HCT116 (cell line): ENCODE data around the gene EFCAB13. TPM values are rescaled to one million over a fixed set of nuclear protein-coding genes. Genes with fewer than 3 reads are reported as not detected.
"Not testable (repeated sequence)": the region's sequence is repeated elsewhere in the genome, so short reads cannot be mapped to it uniquely, and the experiment has no call there.

Source experiments
- ATAC-seq: fragments of 200-7000 bp; cut with Tn5 transposase; 2 replicates; pipeline ENCODE4 v1.9.1; 2020; ENCODE audit warnings: mild to moderate bottlenecking, moderate library complexity
- BruUV-seq: library from RNA; stranded (reverse); fragments of 400-500 nt; replicated peaks from 2 replicates; lab custom pipeline; 2021; lab: Mats Ljungman, UMichigan
- CTCF ChIA-PET: fragments of 300-600 bp; sonication (Branson Sonifier 250); formaldehyde crosslinking; loops from one replicate; lab custom pipeline; 2021; ENCODE audit warnings: antibody characterized with exemption; lab: Charles Lee
- POLR2A ChIA-PET: fragments of 300-600, 350-600 bp; sonication (Branson Sonifier 250); formaldehyde crosslinking; loops from one replicate; lab custom pipeline; 2021; ENCODE audit warnings: antibody characterized with exemption; lab: Charles Lee
- RAD21 ChIA-PET, 2 experiments: fragments of 300-600 bp; sonication (Branson Sonifier 250); formaldehyde crosslinking; loops; one replicate each; lab custom pipeline; 2023; ENCODE audit warnings: low total read pairs in 2 of 2; ENCODE audit not compliant: uncharacterized antibody in 2 of 2, unreplicated experiment in 2 of 2, low non-redundant PET in 1 of 2; lab: Charles Lee
- DNase-seq: peaks from one replicate; pipeline ENCODE4 v3.0.0-alpha.2; 2010; ENCODE audit warnings: low read depth, low spot score
- H2AFZ ChIP-seq: fragments of 200-600 bp; shearing (Covaris generic), sonication (generic); 2 replicates; pipeline ENCODE4 v1.6.1; 2017; ENCODE audit warnings: low read depth, mixed run types, mixed read lengths, antibody characterized with exemption, low read length; ENCODE audit not compliant: poor library complexity, severe bottlenecking
- H3K27ac ChIP-seq: 2 replicates; pipeline ENCODE4 v1.5.1; 2012; ENCODE audit warnings: low read depth, low read length
- H3K27me3 ChIP-seq: fragments of 200-600 bp; sonication (generic); 2 replicates; pipeline ENCODE4 v1.6.1; 2016; ENCODE audit warnings: mixed run types, low read length, mixed read lengths; ENCODE audit not compliant: insufficient read depth
- H3K36me3 ChIP-seq, 2 experiments: fragments of 200-500 bp in 1 of 2; fragments of 200-600 bp in 1 of 2; sonication (Bioruptor generic) in 1 of 2; sonication (generic) in 1 of 2; 2 replicates each; pipeline versions ENCODE4 v1.5.1 to v1.6.1; 2014 to 2016; ENCODE audit warnings: low read length in 2 of 2, inconsistent platforms in 1 of 2, mixed read lengths in 1 of 2, mixed run types in 1 of 2; ENCODE audit not compliant: insufficient read depth in 2 of 2, control insufficient read depth in 1 of 2
- H3K4me1 ChIP-seq, 2 experiments: fragments of 200-600 bp in 1 of 2; sonication (generic) in 1 of 2; 2 replicates each; pipeline versions ENCODE4 v1.5.1 to v1.6.1; 2012 to 2017; ENCODE audit warnings: low read length in 2 of 2, inconsistent platforms in 1 of 2, mild to moderate bottlenecking in 1 of 2, mixed read lengths in 1 of 2, mixed run types in 1 of 2, moderate library complexity in 1 of 2; ENCODE audit not compliant: insufficient read depth in 2 of 2, control insufficient read depth in 1 of 2
- H3K4me2 ChIP-seq: fragments of 200-600 bp; sonication (generic); 2 replicates; pipeline ENCODE4 v1.6.1; 2017; ENCODE audit warnings: mixed run types, low read length, mixed read lengths
- H3K4me3 ChIP-seq, 2 experiments: fragments of 200-600 bp in 1 of 2; sonication (generic) in 1 of 2; replicated peaks in 1 of 2; 2 replicates each; pipeline ENCODE4 v1.5.1; 2011 to 2016; ENCODE audit warnings: low read length in 2 of 2, control low read depth in 1 of 2, low read depth in 1 of 2, mild to moderate bottlenecking in 1 of 2, mixed read lengths in 1 of 2, mixed run types in 1 of 2
- H3K79me2 ChIP-seq: fragments of 200-600 bp; sonication (generic); 2 replicates; pipeline ENCODE4 v1.6.1; 2017; ENCODE audit warnings: mild to moderate bottlenecking, mixed run types, low read length, moderate library complexity, mixed read lengths; ENCODE audit not compliant: insufficient read depth
- H3K9ac ChIP-seq: fragments of 200-600 bp; sonication (generic); 2 replicates; pipeline ENCODE4 v1.6.1; 2016; ENCODE audit warnings: low read length, mixed read lengths
- H3K9me2 ChIP-seq: fragments of 200-600 bp; sonication (generic), shearing (Covaris generic); 2 replicates; pipeline ENCODE4 v1.6.1; 2017; ENCODE audit warnings: mixed run types, mild to moderate bottlenecking, moderate library complexity; ENCODE audit not compliant: insufficient read depth
- H3K9me3 ChIP-seq, 2 experiments: fragments of 200-500 bp in 1 of 2; fragments of 200-600 bp in 1 of 2; sonication (Bioruptor generic) in 1 of 2; sonication (generic) in 1 of 2; 2 replicates each; pipeline ENCODE4 v1.6.1; 2014 to 2017; ENCODE audit warnings: low read length in 2 of 2, mixed read lengths in 2 of 2, inconsistent platforms in 1 of 2, low read depth in 1 of 2, mild to moderate bottlenecking in 1 of 2, mixed run types in 1 of 2, moderate library complexity in 1 of 2; ENCODE audit not compliant: control insufficient read depth in 1 of 2, insufficient read depth in 1 of 2
- H4K20me1 ChIP-seq: fragments of 200-600 bp; sonication (generic), shearing (Covaris generic); 2 replicates; pipeline ENCODE4 v1.6.1; 2017; ENCODE audit warnings: mixed run types, mild to moderate bottlenecking, moderate library complexity; ENCODE audit not compliant: insufficient read depth
- ATF3 ChIP-seq: IDR thresholded peaks from 2 replicates; pipeline ENCODE4 v1.6.1; 2012
- EGR1 ChIP-seq: IDR thresholded peaks from 2 replicates; pipeline ENCODE4 v1.6.1; 2012; ENCODE audit warnings: low read depth
- JUND ChIP-seq: IDR thresholded peaks from 2 replicates; pipeline ENCODE4 v1.6.1; 2012
- SIN3A ChIP-seq: IDR thresholded peaks from 2 replicates; pipeline ENCODE4 v1.6.1; 2012; ENCODE audit warnings: low read depth
- TCF7L2 ChIP-seq: IDR thresholded peaks from 2 replicates; pipeline ENCODE4 v1.7.0; 2011; ENCODE audit warnings: borderline replicate concordance, inconsistent platforms; ENCODE audit not compliant: insufficient read depth, insufficient read length; ENCODE audit errors: extremely low read depth
- intact Hi-C: fragments of 100-400 bp; cut with micrococcal nuclease; formaldehyde crosslinking; loops from 2 replicates; pipeline ENCODE4 v1.10.0; 2022
- total RNA-seq: library from RNA; stranded (reverse); gene quantifications from one replicate; pipeline ENCODE4 v1.2.1, GENCODE V29; 2021; ENCODE audit not compliant: unreplicated experiment
- TF ChIP-seq, protein P1 (sequence below): IDR thresholded peaks from 2 replicates; pipeline ENCODE4 v1.6.1; 2012
- TF ChIP-seq, protein P2 (sequence below): IDR thresholded peaks from 2 replicates; pipeline ENCODE4 v1.6.1; 2011; ENCODE audit warnings: mild to moderate bottlenecking, low read length, moderate library complexity; ENCODE audit not compliant: insufficient replicate concordance; ENCODE audit errors: extremely low read depth

The EFCAB13 gene
- total RNA-seq, 1 experiment from 2014 or later, result not detected

DNA sequence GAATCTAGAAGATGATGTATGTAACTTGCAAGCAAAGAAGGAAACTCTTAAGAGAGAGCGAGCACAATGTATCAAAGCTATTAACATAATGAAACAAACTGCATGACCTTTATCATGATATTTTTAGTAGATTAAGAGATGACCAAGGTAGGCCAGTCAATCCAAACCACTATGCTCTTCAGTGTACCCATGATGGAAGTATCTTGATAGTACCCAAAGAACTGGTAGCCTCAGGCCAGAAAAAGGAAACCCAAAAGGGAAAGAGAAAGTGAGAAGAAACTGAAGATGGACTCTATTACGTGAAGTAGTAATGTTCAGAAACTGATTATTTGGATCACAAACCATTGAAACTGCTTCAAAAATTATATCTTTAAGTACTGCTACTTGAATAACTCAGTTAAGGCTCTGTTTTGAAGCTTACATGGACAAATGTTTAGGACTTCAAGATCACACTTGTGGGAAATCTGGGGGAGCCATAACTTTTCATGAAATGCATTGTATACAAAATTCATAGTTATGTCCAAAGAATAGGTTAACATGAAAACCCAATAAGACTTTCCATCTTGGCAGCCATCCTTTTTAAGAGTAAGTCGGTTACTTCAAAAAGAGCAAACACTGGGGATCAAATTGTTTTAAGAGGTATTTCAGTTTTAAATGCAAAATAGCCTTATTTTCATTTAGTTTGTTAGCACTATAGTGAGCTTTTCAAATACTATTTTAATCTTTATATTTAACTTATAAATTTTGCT is 102.3 kb downstream of the EFCAB13 start:
- POLR2A ChIA-PET, H4K20me1 ChIP-seq, intact Hi-C loops, H3K4me3 ChIP-seq, H3K4me1 ChIP-seq, H3K4me2 ChIP-seq, H2AFZ ChIP-seq, H3K9me2 ChIP-seq, BruUV-seq, DNase-seq, H3K9me3 ChIP-seq, H3K9ac ChIP-seq, H3K79me2 ChIP-seq, H3K27ac ChIP-seq, H3K27me3 ChIP-seq, RAD21 ChIA-PET, H3K36me3 ChIP-seq, CTCF ChIA-PET, ATAC-seq: not testable (repeated sequence)

GRCh38 chr17:47427985-47428384 is 104.2 kb downstream of the EFCAB13 start:
- Histone ChIP-seq H3K36me3 (no peaks in the 10 kb centered on the region; a peak in 1 of 4 replicates), H2AFZ (no peak overlapping the region), H3K9me2 (no peaks in the 10 kb centered on the region), H3K9ac (no peak overlapping the region), H3K4me3 (no peak overlapping the region), H3K4me2 (no peak overlapping the region), H3K4me1 (no peaks in the 10 kb centered on the region), H3K27me3 (no peaks in the 10 kb centered on the region), H3K27ac (no peak overlapping the region), H3K79me2 (no peaks in the 10 kb centered on the region), H3K9me3 (no peaks in the 10 kb centered on the region), H4K20me1 (no peaks in the 10 kb centered on the region)
- intact Hi-C loops, result no loop called here
- ChIA-PET RAD21 (no interaction called here), CTCF (no interaction called here), POLR2A (no interaction called here)
- no peak for ATAC-seq
- no peak for TF ChIP-seq ATF3
- no peak for TF ChIP-seq EGR1
- TF ChIP-seq TCF7L2, result no peak
- TF ChIP-seq JUND, result no peak
- TF ChIP-seq, protein P1, sequence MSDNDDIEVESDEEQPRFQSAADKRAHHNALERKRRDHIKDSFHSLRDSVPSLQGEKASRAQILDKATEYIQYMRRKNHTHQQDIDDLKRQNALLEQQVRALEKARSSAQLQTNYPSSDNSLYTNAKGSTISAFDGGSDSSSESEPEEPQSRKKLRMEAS, result no peak
- TF ChIP-seq SIN3A, result no peak
- TF ChIP-seq, protein P2, sequence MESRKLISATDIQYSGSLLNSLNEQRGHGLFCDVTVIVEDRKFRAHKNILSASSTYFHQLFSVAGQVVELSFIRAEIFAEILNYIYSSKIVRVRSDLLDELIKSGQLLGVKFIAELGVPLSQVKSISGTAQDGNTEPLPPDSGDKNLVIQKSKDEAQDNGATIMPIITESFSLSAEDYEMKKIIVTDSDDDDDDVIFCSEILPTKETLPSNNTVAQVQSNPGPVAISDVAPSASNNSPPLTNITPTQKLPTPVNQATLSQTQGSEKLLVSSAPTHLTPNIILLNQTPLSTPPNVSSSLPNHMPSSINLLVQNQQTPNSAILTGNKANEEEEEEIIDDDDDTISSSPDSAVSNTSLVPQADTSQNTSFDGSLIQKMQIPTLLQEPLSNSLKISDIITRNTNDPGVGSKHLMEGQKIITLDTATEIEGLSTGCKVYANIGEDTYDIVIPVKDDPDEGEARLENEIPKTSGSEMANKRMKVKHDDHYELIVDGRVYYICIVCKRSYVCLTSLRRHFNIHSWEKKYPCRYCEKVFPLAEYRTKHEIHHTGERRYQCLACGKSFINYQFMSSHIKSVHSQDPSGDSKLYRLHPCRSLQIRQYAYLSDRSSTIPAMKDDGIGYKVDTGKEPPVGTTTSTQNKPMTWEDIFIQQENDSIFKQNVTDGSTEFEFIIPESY, result no peak
- DNase-seq, result no peak
- no TSS peak for BruUV-seq

- H3K4me3 ChIP-seq, H4K20me1 ChIP-seq, POLR2A ChIA-PET, H2AFZ ChIP-seq, RAD21 ChIA-PET, H3K4me1 ChIP-seq, H3K27me3 ChIP-seq, H3K9me2 ChIP-seq, intact Hi-C loops, H3K4me2 ChIP-seq, BruUV-seq, CTCF ChIA-PET, DNase-seq, ATAC-seq, H3K9me3 ChIP-seq, H3K9ac ChIP-seq, H3K79me2 ChIP-seq, H3K27ac ChIP-seq, H3K36me3 ChIP-seq: not testable (repeated sequence)
Measured at GRCh38 chr17:47432240-47432639, 108.5 kb downstream of the EFCAB13 start.
